WTC11 (cell line): ENCODE results near the gene MEGF8.

ENCODE experiments used
- CREB1 ChIP-seq: sonication (generic); formaldehyde crosslinking; IDR thresholded peaks from 2 replicates; pipeline ENCODE4 v1.8.0; 2023; ENCODE audit warnings: mild to moderate bottlenecking, missing genetic modification reagents
- KAT7 ChIP-seq: sonication (generic); formaldehyde crosslinking; IDR thresholded peaks from 2 replicates; pipeline ENCODE4 v1.8.1; 2023; ENCODE audit warnings: missing genetic modification reagents, mild to moderate bottlenecking, borderline replicate concordance
- TF ChIP-seq, protein P1 (sequence below): fragments of 200-600 bp; IDR thresholded peaks from 2 replicates; pipeline ENCODE4 v1.8.0; 2022; ENCODE audit warnings: antibody characterized with exemption

DNA sequence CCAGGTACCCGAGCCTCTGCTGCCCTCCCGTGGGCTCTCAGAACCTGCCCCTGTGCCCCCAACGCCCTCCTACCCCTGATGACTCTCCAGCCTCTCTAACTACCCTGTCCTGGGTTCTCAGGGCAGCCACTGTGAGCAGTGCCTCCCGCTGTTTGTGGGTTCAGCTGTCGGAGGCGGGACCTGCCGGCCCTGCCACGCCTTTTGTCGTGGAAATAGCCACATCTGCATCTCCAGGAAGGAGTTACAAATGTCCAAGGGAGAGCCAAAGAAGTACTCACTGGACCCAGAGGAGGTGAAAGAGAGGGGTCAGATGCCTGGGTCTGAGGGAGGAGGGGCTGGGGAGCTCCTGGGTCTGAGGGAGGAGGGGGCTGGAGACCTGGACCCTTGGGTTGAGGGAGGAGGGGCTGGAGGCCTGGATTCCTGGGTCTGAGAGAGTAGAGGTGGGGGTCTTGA, 44.7 kb downstream of the MEGF8 start:
- TF ChIP-seq, protein P1, sequence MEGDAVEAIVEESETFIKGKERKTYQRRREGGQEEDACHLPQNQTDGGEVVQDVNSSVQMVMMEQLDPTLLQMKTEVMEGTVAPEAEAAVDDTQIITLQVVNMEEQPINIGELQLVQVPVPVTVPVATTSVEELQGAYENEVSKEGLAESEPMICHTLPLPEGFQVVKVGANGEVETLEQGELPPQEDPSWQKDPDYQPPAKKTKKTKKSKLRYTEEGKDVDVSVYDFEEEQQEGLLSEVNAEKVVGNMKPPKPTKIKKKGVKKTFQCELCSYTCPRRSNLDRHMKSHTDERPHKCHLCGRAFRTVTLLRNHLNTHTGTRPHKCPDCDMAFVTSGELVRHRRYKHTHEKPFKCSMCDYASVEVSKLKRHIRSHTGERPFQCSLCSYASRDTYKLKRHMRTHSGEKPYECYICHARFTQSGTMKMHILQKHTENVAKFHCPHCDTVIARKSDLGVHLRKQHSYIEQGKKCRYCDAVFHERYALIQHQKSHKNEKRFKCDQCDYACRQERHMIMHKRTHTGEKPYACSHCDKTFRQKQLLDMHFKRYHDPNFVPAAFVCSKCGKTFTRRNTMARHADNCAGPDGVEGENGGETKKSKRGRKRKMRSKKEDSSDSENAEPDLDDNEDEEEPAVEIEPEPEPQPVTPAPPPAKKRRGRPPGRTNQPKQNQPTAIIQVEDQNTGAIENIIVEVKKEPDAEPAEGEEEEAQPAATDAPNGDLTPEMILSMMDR, result no peak
- TF ChIP-seq CREB1, result no peak
- TF ChIP-seq KAT7 (CRISPR knock-in tag), result no peak
